Right forelimb (tissue), 1 donor: ENCODE results near the gene CTAG1A.
"Not testable (repeated sequence)": the region's sequence is repeated elsewhere in the genome, so short reads cannot be mapped to it uniquely, and the experiment has no call there.

ENCODE experiments used
- DNase-seq: peaks from one replicate; pipeline ENCODE4 v3.0.0-alpha.2; 2018

The CTAG1A gene

DNA sequence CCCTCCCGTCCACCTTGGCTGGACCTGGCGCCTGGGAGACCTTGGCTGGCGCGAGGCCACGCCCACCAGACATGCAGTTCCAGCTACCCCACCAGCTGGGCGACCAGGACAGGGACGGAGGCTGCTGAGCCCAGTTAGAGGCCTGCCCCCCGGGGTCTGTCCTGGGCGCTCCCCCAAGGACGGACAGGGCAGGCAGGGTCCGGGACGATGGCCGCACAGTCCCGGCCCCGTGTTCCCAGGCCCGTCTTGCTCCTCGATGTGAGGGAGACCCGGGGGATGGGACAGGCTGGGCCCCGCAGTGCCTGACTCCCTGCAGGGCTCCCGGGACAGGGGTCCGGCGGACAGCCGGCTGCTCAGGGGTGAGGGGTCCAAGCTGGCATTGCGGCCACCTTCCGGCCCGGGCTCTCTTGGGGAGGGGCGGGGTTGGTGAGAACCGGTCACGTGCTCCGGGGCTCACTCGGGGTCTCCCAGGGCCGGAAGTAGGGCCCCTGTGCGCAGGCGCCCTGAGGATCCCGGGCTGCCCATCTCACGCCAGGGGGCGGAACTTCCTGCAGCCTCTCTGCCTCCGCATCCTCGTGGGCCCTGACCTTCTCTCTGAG is at the start of gene CTAG1A:
CTAG1A (plus strand) TSS at position 549 of the 599 bp plus-strand sequence. CDS start 74 bp downstream, outside the sequence.
- not testable (repeated sequence) for DNase-seq

DNA sequence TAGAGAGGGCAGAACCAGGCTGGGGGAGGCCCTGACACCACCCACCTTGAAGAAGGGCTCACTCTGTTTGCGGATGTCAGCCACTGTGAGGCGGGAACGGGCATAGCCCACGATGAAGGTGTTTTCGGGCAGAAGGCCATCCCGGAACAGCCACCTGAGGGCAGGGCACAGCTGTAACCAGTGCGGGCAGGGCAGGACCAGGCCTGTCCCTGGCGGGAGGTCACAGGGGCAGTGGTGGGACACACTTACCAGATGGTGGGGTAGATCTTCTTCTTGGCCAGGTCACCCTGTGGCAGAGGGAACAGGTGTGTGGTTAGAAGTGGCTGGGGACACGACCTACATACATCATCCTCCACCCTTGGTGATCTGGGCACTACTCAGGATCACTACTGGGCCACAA is 49.0 kb upstream of the CTAG1A start:
- no peak for DNase-seq

DNA sequence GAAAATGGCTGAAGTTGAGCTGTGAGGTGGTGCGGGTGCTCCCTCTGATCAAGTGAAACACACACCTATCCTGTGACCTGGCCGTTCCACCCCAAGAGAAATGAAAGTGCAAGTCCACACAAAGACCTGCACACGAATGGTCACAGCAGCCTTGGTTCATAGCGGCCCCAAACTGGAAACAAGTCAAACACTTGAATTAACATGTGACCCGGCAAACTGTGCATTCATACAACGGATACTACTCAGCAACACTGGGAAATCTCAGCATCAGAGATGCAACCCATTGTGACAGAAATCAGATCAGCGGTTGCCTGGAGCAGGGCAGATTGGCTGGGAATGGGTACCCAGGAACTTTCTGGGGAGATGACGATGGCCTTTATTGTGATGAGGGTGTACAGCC is 45.9 kb upstream of the CTAG1A start:
- DNase-seq, result no peak

DNA sequence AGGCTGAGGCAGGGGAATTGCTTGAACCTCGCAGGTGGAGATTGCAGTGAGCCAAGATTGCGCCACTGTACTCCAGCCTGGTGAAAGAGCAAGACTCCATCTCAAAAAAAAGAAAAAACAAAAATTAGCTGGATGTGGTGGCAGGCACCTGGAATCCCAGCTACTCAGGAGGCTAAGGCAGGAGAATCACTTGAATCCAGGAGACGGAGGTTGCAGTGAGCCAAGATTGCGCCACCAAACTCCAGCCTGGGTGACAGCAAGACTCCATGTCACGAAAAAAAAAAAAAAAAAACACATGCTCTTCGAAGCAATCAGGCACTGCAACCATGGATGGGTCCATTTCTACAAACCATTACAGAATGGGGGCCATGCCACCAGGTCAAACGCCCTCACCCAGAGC is 44.6 kb upstream of the CTAG1A start:
- not testable (repeated sequence) for DNase-seq

DNA sequence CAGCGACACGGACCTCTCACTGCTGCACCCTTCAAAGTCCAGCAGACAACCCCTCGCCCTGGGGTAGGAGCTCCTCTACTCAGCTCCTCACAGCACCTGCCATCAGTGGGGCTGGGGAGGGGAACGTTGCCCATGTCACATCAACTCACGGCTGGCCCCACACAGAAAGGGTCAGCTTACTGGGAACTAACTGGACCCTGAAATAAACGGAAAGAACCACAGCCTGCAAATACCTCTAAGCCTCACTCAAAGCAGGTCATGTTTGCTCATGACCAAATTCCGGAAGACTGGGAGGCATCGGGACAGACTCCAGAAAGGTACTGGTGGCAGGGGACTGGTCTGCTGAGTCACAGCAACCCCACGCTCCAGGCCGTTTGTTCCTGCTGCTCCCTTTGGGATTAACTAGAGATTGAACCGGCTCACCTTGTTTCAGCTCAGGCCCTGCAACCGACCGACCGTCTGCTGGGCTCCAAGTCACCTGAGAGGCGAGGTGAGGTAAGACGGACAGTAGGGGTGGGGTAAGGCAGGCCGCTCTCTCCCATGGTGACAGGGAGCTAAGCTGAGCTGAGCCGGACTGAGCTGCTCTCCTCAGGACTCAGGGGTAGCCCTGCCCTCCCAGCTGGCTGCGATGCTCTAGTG is 43.9 kb upstream of the CTAG1A start:
- DNase-seq, result no peak

DNA sequence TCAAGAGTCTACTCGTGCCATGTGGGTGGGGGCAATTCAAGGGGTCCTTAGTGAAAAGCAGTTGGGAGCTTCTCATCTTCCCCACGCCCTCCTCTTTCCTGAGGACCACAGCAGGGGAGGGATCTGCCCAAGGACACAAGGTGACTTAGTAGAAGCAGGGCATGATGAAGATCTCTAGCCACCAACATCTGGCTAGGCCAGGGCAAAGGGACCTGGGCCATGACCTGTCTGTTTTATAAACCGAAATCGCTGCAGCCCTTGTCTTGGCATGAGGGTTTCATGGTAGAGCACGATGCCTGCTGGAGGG is 43.4 kb upstream of the CTAG1A start:
- no peak for DNase-seq

DNA sequence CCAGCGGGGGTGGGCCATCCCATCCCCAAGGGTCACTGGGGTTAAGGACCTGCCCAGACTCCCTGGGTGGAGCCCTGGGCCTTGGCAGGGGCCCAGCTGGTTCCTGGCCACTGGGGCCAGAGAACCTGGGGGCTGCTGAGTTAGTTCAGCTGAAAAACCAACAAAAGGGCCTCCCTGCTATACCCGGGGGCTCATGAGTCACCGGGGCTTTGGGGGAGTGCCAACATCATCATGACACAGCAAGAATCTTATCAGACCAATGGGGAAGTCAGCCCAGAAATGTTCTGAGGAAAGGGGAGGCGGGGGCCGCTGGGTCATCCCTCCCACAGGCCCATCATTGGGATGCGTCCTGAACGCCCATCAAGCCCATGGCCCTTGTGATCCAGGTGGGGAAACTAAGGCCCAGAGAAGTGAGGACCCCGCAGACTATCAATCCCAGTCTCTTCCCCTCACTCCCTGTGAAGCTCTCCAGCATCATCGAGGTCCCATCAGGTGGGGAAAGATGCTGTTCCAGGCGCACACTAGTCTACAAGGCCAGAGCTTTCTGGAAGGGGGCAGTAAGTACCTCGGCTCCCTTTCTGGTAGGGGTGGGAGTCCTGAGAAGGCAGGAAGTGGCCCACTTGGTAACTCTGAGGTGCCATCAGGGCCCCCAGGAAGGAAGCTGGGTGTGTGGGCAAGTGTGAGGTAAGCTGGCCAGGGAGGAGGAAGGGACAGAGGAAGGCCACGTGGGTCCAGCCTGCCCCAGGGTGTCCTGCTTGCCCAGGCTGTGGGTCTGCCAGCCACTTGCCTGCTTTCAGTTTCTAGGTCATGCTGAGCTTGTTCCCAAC is 42.8 kb upstream of the CTAG1A start:
- no peak for DNase-seq

DNA sequence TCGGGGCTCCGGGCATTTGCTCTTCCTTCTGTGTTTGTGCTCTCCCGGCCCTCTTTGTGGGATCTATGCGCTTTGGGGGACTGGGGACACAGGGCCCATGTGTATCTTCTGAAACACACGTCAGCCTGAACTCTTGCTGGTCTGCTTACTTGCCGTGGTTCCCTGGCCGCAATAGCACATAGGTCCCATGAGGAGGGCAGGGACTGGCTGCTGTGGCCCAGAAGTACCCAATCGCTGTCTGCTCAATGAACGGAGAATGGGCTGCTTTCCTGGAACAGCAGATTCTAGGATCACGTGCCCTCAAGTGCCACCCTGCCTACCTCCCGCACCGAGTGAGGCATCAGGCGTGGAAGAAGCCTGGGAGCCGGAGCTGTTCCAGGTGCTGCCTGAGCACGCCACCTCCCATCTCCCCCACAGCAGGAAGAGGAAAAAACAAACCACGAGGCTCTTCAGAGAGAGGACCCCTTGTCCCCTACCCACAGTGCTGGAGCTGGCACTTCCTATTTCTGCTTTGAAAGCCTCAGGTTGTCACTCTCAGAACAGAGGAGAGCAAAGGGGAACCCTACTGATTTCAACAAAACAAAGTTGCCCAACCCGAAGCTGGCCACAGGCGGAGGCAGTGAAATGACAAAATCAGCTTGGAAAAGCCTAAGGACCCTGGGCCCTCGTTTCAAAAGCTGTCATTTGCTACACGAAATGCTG is 42.1 kb upstream of the CTAG1A start:
- DNase-seq, result no peak

DNA sequence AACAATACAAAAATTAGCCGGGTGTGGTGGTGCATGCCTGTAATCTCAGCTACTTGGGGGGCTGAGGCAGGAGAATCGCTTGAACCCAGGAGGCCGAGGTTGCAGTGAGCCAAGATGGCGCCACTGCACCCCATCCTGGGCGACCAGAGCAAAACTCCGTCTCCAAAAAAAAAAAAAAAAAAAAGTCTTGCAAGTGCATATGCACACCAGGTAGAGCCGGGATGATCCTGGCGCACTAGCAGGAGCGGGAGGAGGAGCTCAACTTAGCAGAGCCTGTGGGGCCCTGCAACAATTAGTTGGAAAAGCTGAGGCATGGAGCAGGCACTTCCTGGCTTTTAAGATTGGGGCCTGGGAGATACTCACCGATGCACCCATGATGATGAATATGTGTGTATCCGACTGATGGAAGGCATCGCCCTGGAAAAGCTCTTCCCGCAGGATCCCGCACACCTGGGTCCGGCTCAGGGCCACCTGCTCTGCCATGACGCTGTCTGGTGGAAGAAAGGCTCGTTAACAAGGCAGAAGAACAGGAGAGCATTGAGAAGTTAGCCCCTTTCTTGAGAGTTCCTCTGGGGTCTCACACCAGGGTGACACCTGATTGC is 39.2 kb upstream of the CTAG1A start:
- no peak for DNase-seq

DNA sequence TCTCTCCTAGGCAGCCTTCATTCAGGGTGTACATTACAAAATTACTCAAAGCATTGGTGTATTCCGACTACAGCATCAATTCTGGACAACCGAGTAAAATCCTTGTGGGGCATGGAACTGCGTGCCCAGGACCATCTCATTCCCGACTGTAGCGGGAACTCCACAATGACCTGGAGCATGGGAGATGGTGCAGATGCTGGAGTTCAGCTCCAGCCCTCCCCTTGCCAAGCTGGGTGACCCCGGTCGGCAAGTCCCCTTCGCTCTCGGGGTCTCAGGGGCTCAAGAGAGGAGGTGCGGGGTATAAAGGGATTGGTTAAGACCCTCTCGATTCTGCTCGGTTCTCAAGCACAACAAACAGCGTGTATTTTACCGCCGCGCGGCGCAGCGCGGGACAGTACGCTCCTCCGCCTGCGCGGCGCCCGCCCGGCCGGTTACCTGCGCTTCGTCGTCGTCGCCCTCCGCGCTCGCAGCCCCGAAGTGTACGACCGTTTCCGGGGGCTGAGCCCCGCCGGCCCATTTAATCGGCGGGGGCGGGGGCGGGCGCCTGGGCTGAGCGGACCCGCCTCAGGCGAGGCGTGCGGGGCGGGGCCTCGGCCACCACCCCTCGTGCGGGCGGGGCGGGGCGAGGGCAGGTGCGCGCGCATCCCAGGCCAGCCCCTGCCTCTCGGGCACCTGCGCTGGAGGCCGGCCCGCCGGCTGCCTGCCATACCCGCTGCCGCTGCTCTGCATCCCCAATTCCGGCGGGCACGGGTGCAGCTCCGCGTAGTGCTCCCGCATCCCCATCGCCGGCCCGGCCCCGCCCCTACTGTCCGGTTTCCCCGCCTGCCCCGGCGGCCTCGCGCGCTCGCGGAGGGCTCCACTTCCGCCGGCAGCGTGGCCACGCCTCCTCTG is 38.3 kb upstream of the CTAG1A start, which contains the start of gene G6PD:
G6PD (minus strand) TSS at position 493 of the 891 bp plus-strand sequence. CDS start 691 bp downstream, outside the sequence.
- DNase-seq, result peak; percentile 54

DNA sequence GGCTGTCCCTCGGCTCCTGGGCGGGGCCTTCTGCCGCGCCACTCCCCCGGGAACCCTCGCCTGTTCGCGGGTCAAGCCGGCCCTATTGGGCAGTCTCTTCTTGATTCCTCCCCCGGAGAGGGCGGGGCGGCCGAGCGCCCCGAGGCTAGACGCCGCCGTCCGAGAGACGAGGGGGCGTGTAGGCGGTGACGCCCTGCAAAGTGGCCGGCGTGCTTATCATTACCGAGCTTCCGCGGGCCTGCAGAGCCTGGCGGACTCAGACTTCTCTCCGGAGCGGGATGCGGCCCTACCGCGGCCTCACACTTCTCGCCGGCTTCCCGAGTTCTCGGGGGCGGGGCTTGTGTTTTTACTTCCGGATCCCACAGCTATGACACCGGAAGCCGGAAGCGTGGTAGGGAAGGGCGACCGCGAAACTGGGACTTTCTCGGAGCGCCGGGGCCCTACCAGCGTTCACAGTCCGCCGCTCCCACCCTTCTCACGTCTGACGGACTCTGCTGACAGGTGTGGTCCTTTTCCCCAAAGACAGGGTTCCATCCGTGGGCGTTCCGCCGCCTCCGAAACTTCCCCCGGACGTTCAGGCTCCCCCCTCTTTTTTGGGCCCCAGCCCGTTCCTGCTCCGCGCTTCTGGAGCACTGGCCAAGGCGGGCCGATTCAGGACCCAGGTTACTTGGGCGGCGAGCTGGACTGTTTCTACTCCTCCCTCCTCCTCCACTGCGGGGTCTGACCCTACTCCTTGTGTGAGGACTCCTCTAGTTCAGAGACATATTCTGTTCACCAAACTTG is 37.5 kb upstream of the CTAG1A start, which contains the start of gene IKBKG:
IKBKG (plus strand) TSS at position 376 of the 783 bp plus-strand sequence. CDS start 4,383 bp downstream, outside the sequence.
- peak; percentile 94 for DNase-seq

DNA sequence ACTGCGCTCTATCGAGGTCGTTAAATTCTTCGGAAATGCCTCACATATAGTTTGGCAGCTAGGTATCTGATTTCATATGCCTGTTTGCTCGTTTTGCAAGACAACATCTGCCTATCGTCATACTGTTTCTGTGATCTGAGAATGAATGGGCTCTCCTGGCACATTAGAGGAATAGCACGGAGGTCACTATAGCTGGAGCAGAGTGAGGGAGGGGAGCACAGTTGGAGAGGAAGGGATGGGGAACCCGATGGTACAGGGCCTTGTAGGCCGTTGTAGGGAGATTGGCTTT is 37.0 kb upstream of the CTAG1A start:
- DNase-seq, result no peak

DNA sequence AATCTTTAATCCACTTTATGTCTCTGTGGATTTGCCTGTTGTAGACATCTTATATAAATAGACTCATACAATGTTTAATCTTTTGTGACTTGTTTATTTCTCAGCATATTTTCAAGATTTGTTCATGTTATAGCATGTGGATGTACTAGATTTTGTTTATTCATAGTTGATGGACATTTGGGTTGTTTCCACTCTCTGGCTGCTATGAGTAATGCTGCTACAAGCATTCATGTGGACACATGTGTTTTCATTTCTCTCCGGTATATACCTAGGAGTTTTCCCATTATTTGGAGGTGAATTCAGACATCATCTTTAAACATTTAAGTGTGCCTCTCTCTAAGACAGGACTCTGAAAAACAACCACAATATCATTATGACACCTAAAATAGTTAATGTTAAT is 35.2 kb upstream of the CTAG1A start:
- no peak for DNase-seq

DNA sequence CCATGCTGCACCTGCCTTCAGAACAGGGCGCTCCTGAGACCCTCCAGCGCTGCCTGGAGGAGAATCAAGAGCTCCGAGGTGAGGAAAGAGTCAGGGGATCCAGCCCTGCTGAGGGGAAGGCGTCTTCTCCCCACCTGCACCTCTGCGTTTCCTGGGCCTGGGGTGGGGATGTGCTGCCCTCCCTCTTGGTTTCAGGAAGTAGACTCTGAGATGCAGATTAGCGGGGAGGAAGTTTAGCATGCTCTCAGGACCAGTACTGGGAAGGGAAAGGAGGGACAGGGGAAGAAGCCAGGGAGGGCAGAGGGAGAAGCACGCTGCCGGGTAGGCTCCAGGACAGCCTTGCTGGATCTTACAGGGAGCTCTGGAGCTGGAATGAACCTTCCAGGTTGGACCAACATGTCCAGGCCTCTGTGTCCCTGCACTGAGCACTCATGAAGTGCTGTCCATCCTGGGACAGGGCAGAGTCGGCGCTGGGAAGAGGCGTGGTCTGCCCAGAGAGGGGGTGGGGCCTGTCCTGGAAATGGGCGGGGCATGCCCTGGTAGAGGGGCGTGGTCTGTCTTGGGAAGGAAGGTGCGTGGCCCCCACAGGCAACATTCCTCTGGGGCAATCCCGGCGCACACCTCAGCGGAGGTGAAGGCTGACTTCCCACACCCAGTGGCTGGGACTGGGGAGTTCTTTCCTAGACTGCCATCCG is 32.7 kb upstream of the CTAG1A start:
- not testable (repeated sequence) for DNase-seq

DNA sequence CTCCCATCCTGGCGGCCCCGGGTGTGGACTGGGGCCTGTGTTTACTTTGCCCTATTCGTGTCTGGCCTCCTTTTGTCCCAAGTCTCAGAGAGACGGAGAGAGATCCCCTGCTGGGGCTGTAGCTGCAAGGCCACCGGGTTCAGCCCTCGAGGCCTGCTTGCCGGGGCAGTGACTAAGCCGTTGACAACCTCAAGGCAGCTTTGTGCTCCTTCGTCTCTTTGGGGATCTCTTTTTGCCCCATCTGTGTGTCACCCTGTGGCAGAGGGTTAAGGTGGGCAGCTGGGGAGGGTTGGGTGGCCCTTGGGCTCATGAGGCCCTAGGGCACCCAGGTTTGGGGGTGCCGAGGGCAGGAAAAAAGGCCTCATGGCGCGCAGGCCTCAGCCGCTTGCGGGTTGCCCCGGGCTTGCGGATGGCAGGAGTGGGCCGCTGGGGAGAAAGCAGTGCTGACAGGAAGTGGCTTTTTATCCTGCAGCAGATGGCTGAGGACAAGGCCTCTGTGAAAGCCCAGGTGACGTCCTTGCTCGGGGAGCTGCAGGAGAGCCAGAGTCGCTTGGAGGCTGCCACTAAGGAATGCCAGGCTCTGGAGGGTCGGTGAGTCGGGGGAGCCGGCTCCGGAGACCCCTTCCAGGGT is 26.8 kb upstream of the CTAG1A start:
- not testable (repeated sequence) for DNase-seq

DNA sequence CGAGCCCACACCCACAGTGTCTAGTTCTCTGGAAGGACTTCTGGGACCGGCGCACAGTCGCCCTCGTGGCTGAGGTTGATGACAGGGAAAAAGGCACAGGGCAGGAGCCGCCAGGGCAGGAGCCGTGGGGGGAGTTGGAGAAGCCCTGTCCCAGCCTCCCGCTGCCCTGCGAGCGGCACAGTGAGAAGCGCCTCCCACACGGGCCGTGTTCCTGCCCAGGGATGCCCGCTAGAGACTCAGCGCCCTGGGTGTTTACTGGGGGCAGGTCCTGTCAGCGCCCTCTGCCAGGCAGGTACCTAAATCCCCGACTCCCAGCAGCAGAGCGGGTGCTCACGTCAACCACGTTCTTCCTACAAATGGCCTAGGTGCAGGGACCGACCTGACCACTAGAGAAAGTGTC is 26.0 kb upstream of the CTAG1A start:
- not testable (repeated sequence) for DNase-seq

DNA sequence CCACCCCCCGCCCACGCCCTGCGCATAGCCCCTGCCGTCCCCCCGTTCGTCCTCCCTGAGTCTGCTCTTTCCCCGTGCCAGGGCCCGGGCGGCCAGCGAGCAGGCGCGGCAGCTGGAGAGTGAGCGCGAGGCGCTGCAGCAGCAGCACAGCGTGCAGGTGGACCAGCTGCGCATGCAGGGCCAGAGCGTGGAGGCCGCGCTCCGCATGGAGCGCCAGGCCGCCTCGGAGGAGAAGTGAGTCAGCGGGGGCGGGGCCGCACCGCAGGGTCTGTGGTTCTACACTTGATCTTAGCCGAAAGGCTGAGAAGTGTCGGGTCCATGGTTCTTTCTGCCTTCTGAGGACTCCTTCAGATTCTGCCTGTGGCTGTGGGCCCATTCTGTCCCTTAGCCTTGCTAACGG is 24.6 kb upstream of the CTAG1A start:
- DNase-seq, result not testable (repeated sequence)

DNA sequence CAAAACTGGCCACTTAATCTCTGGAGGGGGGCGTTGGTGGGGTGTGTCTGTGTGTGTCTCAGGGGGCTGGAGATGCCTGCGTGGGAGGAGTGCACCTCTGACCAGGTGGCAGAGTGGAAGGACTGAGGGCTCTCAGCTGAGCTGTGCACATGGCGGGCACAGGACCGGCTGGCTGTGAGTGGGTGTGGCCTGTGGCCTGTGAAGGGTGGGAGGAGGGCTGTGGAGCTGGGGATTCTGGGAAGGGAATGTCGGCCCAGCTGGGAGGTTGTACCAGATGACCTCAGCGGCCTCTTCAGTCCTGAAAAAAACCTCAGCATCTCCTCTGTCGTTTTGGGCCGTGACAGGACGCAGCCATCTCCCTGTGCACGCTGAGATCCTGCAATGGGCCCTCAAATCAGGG is 22.6 kb upstream of the CTAG1A start:
- not testable (repeated sequence) for DNase-seq

DNA sequence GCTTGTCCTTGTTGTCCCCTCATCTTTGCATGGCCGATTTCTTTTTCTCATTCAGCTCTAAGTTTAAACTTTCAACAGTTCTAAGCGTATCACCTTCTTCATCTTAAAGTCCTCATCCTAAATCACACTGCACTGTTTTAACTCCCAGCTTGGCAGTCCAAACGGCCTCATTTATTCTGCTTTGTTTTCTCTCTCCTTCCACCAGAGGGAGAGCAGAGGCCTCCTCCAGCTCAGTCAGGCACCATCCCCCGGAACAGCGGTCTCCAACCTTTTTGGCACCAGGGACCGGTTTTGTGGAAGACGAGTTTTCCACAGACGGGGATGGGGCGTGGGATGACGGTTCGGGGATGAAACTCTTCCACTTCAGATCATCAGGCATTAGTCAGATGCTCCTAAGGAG is 14.6 kb upstream of the CTAG1A start:
- not testable (repeated sequence) for DNase-seq

DNA sequence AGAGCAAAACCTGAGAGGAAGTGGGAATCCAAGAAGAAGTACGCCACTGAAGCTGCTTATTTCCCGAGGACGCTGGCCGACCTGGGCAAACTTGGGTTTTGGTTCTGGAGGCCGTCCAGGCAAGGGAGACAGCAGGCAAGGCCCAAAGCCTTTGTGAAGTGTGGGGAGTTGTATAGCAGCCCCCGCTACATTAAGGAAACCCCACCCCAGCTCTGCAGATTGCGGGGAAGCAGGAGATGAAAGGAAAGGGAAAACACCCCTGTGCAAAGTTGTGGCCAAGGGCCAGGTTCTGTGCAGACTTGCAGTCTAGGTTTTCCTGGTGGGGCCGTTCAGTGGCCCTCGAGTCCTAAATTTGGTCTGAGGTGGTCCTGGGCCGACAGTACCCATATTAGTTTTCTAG is 11.9 kb upstream of the CTAG1A start:
- not testable (repeated sequence) for DNase-seq
